HUES6 (cell line): ENCODE data around the gene GDNF.

Experiments
- H3K27ac ChIP-seq: 2 replicates; pipeline ENCODE4 v1.7.0; 2013; ENCODE audit warnings: low read depth, mild to moderate bottlenecking, low read length, inconsistent platforms
- H3K27me3 ChIP-seq: 2 replicates; pipeline ENCODE4 v1.6.1; 2013; ENCODE audit warnings: low read length; ENCODE audit not compliant: control insufficient read depth, insufficient read depth
- H3K36me3 ChIP-seq: 2 replicates; pipeline ENCODE4 v1.6.1; 2013; ENCODE audit warnings: low read length; ENCODE audit not compliant: control insufficient read depth, insufficient read depth
- H3K4me1 ChIP-seq: 2 replicates; pipeline ENCODE4 v1.6.1; 2013; ENCODE audit warnings: low read length; ENCODE audit not compliant: control insufficient read depth, insufficient read depth
- H3K4me3 ChIP-seq: 2 replicates; pipeline ENCODE4 v1.5.1; 2013; ENCODE audit warnings: low read depth, low read length
- H3K9ac ChIP-seq: one replicate; pipeline ENCODE4 v1.6.1; 2013; ENCODE audit warnings: mild to moderate bottlenecking, low read length
- H3K9me3 ChIP-seq: 2 replicates; pipeline ENCODE4 v1.6.1; 2013; ENCODE audit warnings: low read depth, low read length; ENCODE audit not compliant: control insufficient read depth, insufficient read depth

The GDNF gene

GRCh38 chr5:37768371-37768770, 71.5 kb downstream of the GDNF start:
- no peaks in the 10 kb centered on the region for H3K4me1 ChIP-seq
- H3K9me3 ChIP-seq, result no peaks in the 10 kb centered on the region
- H3K27me3 ChIP-seq, result no peaks in the 10 kb centered on the region
- no peak overlapping the region for H3K4me3 ChIP-seq
- H3K27ac ChIP-seq, result no peak overlapping the region
- H3K9ac ChIP-seq, result no peak overlapping the region
- no peaks in the 10 kb centered on the region for H3K36me3 ChIP-seq

DNA sequence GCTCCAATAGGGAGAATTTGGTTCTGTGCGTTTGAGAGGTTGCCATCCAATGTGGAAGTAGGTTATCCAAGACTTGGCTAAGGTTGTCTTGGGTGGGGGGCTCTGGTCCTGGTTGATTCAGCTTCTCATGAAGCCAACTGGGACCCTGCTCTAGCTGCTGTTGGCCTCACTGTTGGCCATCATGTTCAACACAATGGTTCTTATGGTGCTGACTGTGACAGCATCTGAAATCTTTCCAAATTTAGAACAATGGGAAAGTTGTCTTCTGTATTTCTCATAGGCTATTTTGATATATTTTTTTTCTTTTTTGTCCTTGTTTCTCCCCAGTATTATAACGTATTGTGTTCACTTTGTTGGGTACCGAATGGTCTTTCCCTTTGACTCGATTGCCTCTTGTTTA, 71.9 kb downstream of the GDNF start:
- H3K9ac ChIP-seq, result no peak overlapping the region
- no peak overlapping the region for H3K4me3 ChIP-seq
- no peaks in the 10 kb centered on the region for H3K9me3 ChIP-seq
- H3K4me1 ChIP-seq, result no peaks in the 10 kb centered on the region
- H3K27me3 ChIP-seq, result no peaks in the 10 kb centered on the region
- no peak overlapping the region for H3K27ac ChIP-seq
- no peaks in the 10 kb centered on the region for H3K36me3 ChIP-seq

GRCh38 chr5:37767251-37767650, 72.6 kb downstream of the GDNF start:
- H3K4me1 ChIP-seq, result no peaks in the 10 kb centered on the region
- H3K27ac ChIP-seq, result no peak overlapping the region
- no peaks in the 10 kb centered on the region for H3K27me3 ChIP-seq
- no peaks in the 10 kb centered on the region for H3K9me3 ChIP-seq
- H3K4me3 ChIP-seq, result no peak overlapping the region
- H3K9ac ChIP-seq, result no peak overlapping the region
- no peaks in the 10 kb centered on the region for H3K36me3 ChIP-seq
